ENCODE measurements around the gene MCF2L. TPM values are rescaled to one million over a fixed set of nuclear protein-coding genes. Genes with fewer than 3 reads are reported as not detected.

The MCF2L gene
- total RNA-seq, 3 donors from 2014 or later: 33.4 to 77.3 (median 38.6) TPM

- no peak for DNase-seq (ENCODE audit: low spot score in 2 of 2)
- no peaks in the 10 kb centered on the region for H3K36me3 ChIP-seq
- no peak overlapping the region for H3K4me3 ChIP-seq
- no peak overlapping the region for H3K27ac ChIP-seq
- no peaks in the 10 kb centered on the region for H3K27me3 ChIP-seq
- no peaks in the 10 kb centered on the region for H3K4me1 ChIP-seq
- intact Hi-C loops (cut with DNase I; ENCODE audit: low total_unique reads): no loop called here
- TF ChIP-seq POLR2AphosphoS5 (IDR thresholded peaks at IDR 0.05): no peak
- no peak for TF ChIP-seq CTCF (IDR thresholded peaks at IDR 0.05)
- no peak for TF ChIP-seq POLR2A (IDR thresholded peaks at IDR 0.05)
- H3K9me3 ChIP-seq: no peaks in the 10 kb centered on the region
Observed at GRCh38 chr13:113041896-113042295, 72.9 kb downstream of the MCF2L start.

- intact Hi-C loops (cut with DNase I; ENCODE audit: low total_unique reads): no loop called here
- Histone ChIP-seq H3K27me3 (no peaks in the 10 kb centered on the region), H3K36me3 (no peaks in the 10 kb centered on the region), H3K4me1 (no peaks in the 10 kb centered on the region), H3K9me3 (no peaks in the 10 kb centered on the region), H3K4me3 (no peak overlapping the region), H3K27ac (no peak overlapping the region)
- DNase-seq (ENCODE audit: low spot score in 2 of 2): no peak
- no peak for TF ChIP-seq POLR2A (IDR thresholded peaks at IDR 0.05)
- TF ChIP-seq CTCF (IDR thresholded peaks at IDR 0.05): no peak
- TF ChIP-seq POLR2AphosphoS5 (IDR thresholded peaks at IDR 0.05): no peak
Observed at GRCh38 chr13:113042456-113042855, 73.4 kb downstream of the MCF2L start.

GRCh38 chr13:113043001-113043630 lies 74.1 kb downstream of the MCF2L start:
- no peak overlapping the region for H3K27ac ChIP-seq
- H3K4me1 ChIP-seq: no peaks in the 10 kb centered on the region
- H3K4me3 ChIP-seq: no peak overlapping the region
- H3K27me3 ChIP-seq: no peaks in the 10 kb centered on the region
- no peaks in the 10 kb centered on the region for H3K9me3 ChIP-seq
- DNase-seq (ENCODE audit: low spot score in 2 of 2): no peak
- no peak for TF ChIP-seq CTCF (IDR thresholded peaks at IDR 0.05)
- TF ChIP-seq POLR2A (IDR thresholded peaks at IDR 0.05): no peak
- no peak for TF ChIP-seq POLR2AphosphoS5 (IDR thresholded peaks at IDR 0.05)
- intact Hi-C loops (cut with DNase I; ENCODE audit: low total_unique reads): no loop called here
- no peaks in the 10 kb centered on the region for H3K36me3 ChIP-seq

- Histone ChIP-seq H3K27ac (no peak overlapping the region), H3K4me3 (no peak overlapping the region), H3K27me3 (no peaks in the 10 kb centered on the region), H3K36me3 (no peaks in the 10 kb centered on the region), H3K9me3 (no peaks in the 10 kb centered on the region), H3K4me1 (no peaks in the 10 kb centered on the region)
- intact Hi-C loops (cut with DNase I; ENCODE audit: low total_unique reads): no loop called here
- no peak for DNase-seq (ENCODE audit: low spot score in 2 of 2)
- no peak for TF ChIP-seq CTCF (IDR thresholded peaks at IDR 0.05)
Observed at GRCh38 chr13:113043931-113044330, 74.9 kb downstream of the MCF2L start.

- no peaks in the 10 kb centered on the region for H3K9me3 ChIP-seq
- TF ChIP-seq POLR2AphosphoS5 (IDR thresholded peaks at IDR 0.05): no peak
- no peak for TF ChIP-seq CTCF (IDR thresholded peaks at IDR 0.05)
- TF ChIP-seq POLR2A (IDR thresholded peaks at IDR 0.05): no peak
- H3K4me3 ChIP-seq: peak overlapping the region in 1 of 3 donors; percentile 10
- H3K4me1 ChIP-seq: no peaks in the 10 kb centered on the region
- no peak overlapping the region for H3K27ac ChIP-seq
- H3K27me3 ChIP-seq: no peaks in the 10 kb centered on the region
- intact Hi-C loops (cut with DNase I; ENCODE audit: low total_unique reads): no loop called here
- H3K36me3 ChIP-seq: no peaks in the 10 kb centered on the region
- no peak for DNase-seq (ENCODE audit: low spot score in 2 of 2)
Observed at GRCh38 chr13:113044391-113045114, 75.5 kb downstream of the MCF2L start.

All from breast epithelium (tissue), 4 donors.